Calu3 (cell line): ENCODE data around the gene RNF10. TPM values are rescaled to one million over a fixed set of nuclear protein-coding genes. Genes with fewer than 3 reads are reported as not detected.

Experiments used
- BruUV-seq: library from RNA; stranded (reverse); fragments of 400-500 nt; replicated peaks from 2 replicates; lab custom pipeline; 2021; lab: Mats Ljungman, UMichigan
- CTCF ChIA-PET: fragments of 300-600 bp; sonication (Branson Sonifier 250); formaldehyde crosslinking; loops from one replicate; lab custom pipeline; 2022; ENCODE audit warnings: antibody characterized with exemption; lab: Charles Lee
- DNase-seq: peaks from one replicate; pipeline ENCODE4 v3.0.0; 2022
- H3K27ac Mint-ChIP-seq: one replicate; pipeline ENCODE4 v1.8.0; 2022; ENCODE audit warnings: mixed read lengths; ENCODE audit not compliant: unreplicated experiment
- H3K27me3 Mint-ChIP-seq: one replicate; pipeline ENCODE4 v1.8.0; 2022; ENCODE audit warnings: mixed read lengths; ENCODE audit not compliant: unreplicated experiment
- H3K36me3 Mint-ChIP-seq: one replicate; pipeline ENCODE4 v1.8.0; 2022; ENCODE audit warnings: mild to moderate bottlenecking, moderate library complexity, mixed read lengths; ENCODE audit not compliant: insufficient read depth, unreplicated experiment
- H3K4me1 Mint-ChIP-seq: one replicate; pipeline ENCODE4 v1.8.0; 2022; ENCODE audit warnings: mild to moderate bottlenecking, low read depth, mixed read lengths; ENCODE audit not compliant: unreplicated experiment
- H3K4me3 Mint-ChIP-seq: one replicate; pipeline ENCODE4 v1.8.0; 2022; ENCODE audit warnings: mild to moderate bottlenecking, low read depth, moderate library complexity, mixed read lengths; ENCODE audit not compliant: unreplicated experiment
- H3K9me3 Mint-ChIP-seq: one replicate; pipeline ENCODE4 v1.8.0; 2022; ENCODE audit warnings: low read depth, mixed read lengths; ENCODE audit not compliant: unreplicated experiment
- CTCF ChIP-seq: fragments of 200-600 bp; IDR thresholded peaks from one replicate; pipeline ENCODE4 v1.8.0; 2022; ENCODE audit warnings: antibody characterized with exemption; ENCODE audit not compliant: unreplicated experiment
- intact Hi-C: fragments of 100-400 bp; cut with micrococcal nuclease; formaldehyde crosslinking; loops from one replicate; pipeline ENCODE4 v1.10.0; 2022; ENCODE audit not compliant: unreplicated experiment
- total RNA-seq: library from RNA; stranded (reverse); gene quantifications from 2 replicates; pipeline ENCODE4 v1.2.3, GENCODE V29; 2022

RNF10 gene
- total RNA-seq, 1 experiment from 2014 or later = 206 TPM

- H3K27me3 Mint-ChIP-seq = no peaks in the 10 kb centered on the region
- intact Hi-C loops = no loop called here
- H3K9me3 Mint-ChIP-seq = no peaks in the 10 kb centered on the region
- no TSS peak for BruUV-seq
- DNase-seq = no peak
- H3K4me1 Mint-ChIP-seq = no peaks in the 10 kb centered on the region
- H3K4me3 Mint-ChIP-seq = no peak overlapping the region
- TF ChIP-seq CTCF = no peak
- CTCF ChIA-PET = interaction anchor here (0.6 kb wide), 1 partner anchor 204 kb away, joined by 4 read pairs; no protein-coding TSS in a partner anchor
- no peak overlapping the region for H3K27ac Mint-ChIP-seq
- H3K36me3 Mint-ChIP-seq = peaks cover 81% of the 10 kb centered on the region
Measured at GRCh38 chr12:120571299-120571698, 37.1 kb downstream of the RNF10 start.

GRCh38 chr12:120573560-120573959, 39.4 kb downstream of the RNF10 start:
- intact Hi-C loops = no loop called here
- peaks cover 72% of the 10 kb centered on the region for H3K36me3 Mint-ChIP-seq
- no TSS peak for BruUV-seq
- H3K27ac Mint-ChIP-seq = no peak overlapping the region
- no peaks in the 10 kb centered on the region for H3K27me3 Mint-ChIP-seq
- CTCF ChIA-PET = interaction anchor here (0.5 kb wide), 1 partner anchor 99 kb away, joined by 3 read pairs; no protein-coding TSS in a partner anchor
- H3K4me3 Mint-ChIP-seq = no peak overlapping the region
- H3K9me3 Mint-ChIP-seq = no peaks in the 10 kb centered on the region
- no peak for DNase-seq
- no peaks in the 10 kb centered on the region for H3K4me1 Mint-ChIP-seq
- TF ChIP-seq CTCF = no peak

GRCh38 chr12:120574106-120574505, 40.0 kb downstream of the RNF10 start:
- Mint-ChIP-seq H3K9me3 (no peaks in the 10 kb centered on the region), H3K4me3 (no peak overlapping the region), H3K27ac (no peak overlapping the region), H3K27me3 (no peaks in the 10 kb centered on the region), H3K4me1 (no peaks in the 10 kb centered on the region), H3K36me3 (peaks cover 71% of the 10 kb centered on the region)
- no TSS peak for BruUV-seq
- CTCF ChIA-PET = no interaction called here
- TF ChIP-seq CTCF = no peak
- no peak for DNase-seq
- intact Hi-C loops = no loop called here

- Mint-ChIP-seq H3K4me1 (peaks cover 17% of the 10 kb centered on the region), H3K27ac (peak overlapping the region; percentile 27), H3K4me3 (no peak overlapping the region), H3K9me3 (no peaks in the 10 kb centered on the region), H3K36me3 (peaks cover 68% of the 10 kb centered on the region), H3K27me3 (no peaks in the 10 kb centered on the region)
- CTCF ChIA-PET = no interaction called here
- no peak for DNase-seq
- TF ChIP-seq CTCF = no peak
- BruUV-seq = no TSS peak
- intact Hi-C loops = no loop called here
Measured at GRCh38 chr12:120579179-120579578, 45.0 kb downstream of the RNF10 start.
